SU-DHL-6 (cell line): ENCODE measurements around the gene ABHD5.

ENCODE experiments used
- H2AFZ ChIP-seq: fragments of 200-600 bp; sonication (generic); 2 replicates; pipeline ENCODE4 v1.6.1; 2014; ENCODE audit warnings: low read depth, mild to moderate bottlenecking, moderate library complexity, mixed read lengths, antibody characterized with exemption, low read length; ENCODE audit not compliant: severe bottlenecking
- H3F3A ChIP-seq: fragments of 200-600 bp; shearing (Covaris generic); 2 replicates; pipeline ENCODE4 v1.6.0; 2016; ENCODE audit warnings: antibody characterized with exemption, mild to moderate bottlenecking; ENCODE audit not compliant: insufficient read depth
- H3K27ac ChIP-seq: fragments of 200-600 bp; sonication (generic); 2 replicates; pipeline ENCODE4 v1.5.1; 2016; ENCODE audit warnings: low read depth, mild to moderate bottlenecking, low read length, moderate library complexity, mixed read lengths
- H3K27me3 ChIP-seq: fragments of 200-600 bp; sonication (generic), shearing (Covaris generic); 2 replicates; pipeline ENCODE4 v1.6.0; 2014; ENCODE audit warnings: mild to moderate bottlenecking, low read length
- H3K36me3 ChIP-seq: fragments of 200-600 bp; sonication (generic); 2 replicates; pipeline ENCODE4 v1.6.1; 2014; ENCODE audit warnings: mild to moderate bottlenecking, low read length, mixed read lengths
- H3K4me2 ChIP-seq: fragments of 300-600, 200-600 bp; shearing (Covaris generic), sonication (generic); 2 replicates; pipeline ENCODE4 v1.6.0; 2014; ENCODE audit warnings: low read length, low read depth, mild to moderate bottlenecking; ENCODE audit not compliant: poor library complexity, severe bottlenecking
- H3K4me3 ChIP-seq: fragments of 200-600 bp; sonication (generic); 2 replicates; pipeline ENCODE4 v1.5.1; 2014; ENCODE audit warnings: antibody characterized with exemption, low read length, mild to moderate bottlenecking, mixed read lengths; ENCODE audit not compliant: insufficient read depth, poor library complexity, severe bottlenecking
- H3K79me2 ChIP-seq: fragments of 200-600 bp; sonication (generic); 2 replicates; pipeline ENCODE4 v1.6.1; 2014; ENCODE audit warnings: mild to moderate bottlenecking, low read length, moderate library complexity; ENCODE audit not compliant: insufficient read depth
- H3K9ac ChIP-seq: fragments of 200-600 bp; sonication (generic); 2 replicates; pipeline ENCODE4 v1.7.0; 2014; ENCODE audit warnings: mild to moderate bottlenecking, low read length
- H3K9me2 ChIP-seq: fragments of 200-600 bp; sonication (generic); replicated peaks from 2 replicates; pipeline ENCODE4 v1.6.1; 2014; ENCODE audit warnings: low read length; ENCODE audit not compliant: insufficient read depth
- H3K9me3 ChIP-seq: fragments of 200-600 bp; sonication (generic); 2 replicates; pipeline ENCODE4 v1.6.1; 2014; ENCODE audit warnings: low read length, mixed read lengths; ENCODE audit not compliant: insufficient read depth
- H4K20me1 ChIP-seq: fragments of 200-600 bp; sonication (generic); 2 replicates; pipeline ENCODE4 v1.6.1; 2014; ENCODE audit warnings: low read depth, mild to moderate bottlenecking, antibody characterized with exemption, low read length, moderate library complexity, mixed read lengths
- CTCF ChIP-seq: fragments of 200-600 bp; sonication (generic); IDR thresholded peaks from one replicate; pipeline ENCODE4 v1.5.1; 2017; ENCODE audit warnings: antibody characterized with exemption, mild to moderate bottlenecking, low read length, moderate library complexity; ENCODE audit not compliant: insufficient read depth, poor library complexity, severe bottlenecking
- EZH2phosphoT487 ChIP-seq: fragments of 200-600 bp; sonication (generic), shearing (Covaris generic); conservative IDR thresholded peaks from 2 replicates; pipeline ENCODE4 v1.6.1; 2018; ENCODE audit warnings: mild to moderate bottlenecking, antibody characterized with exemption, low read length, moderate library complexity, mixed read lengths

Gene ABHD5

GRCh38 chr3:43769097-43769884 is 78.6 kb downstream of the ABHD5 start:
- Histone ChIP-seq H3F3A (no peaks in the 10 kb centered on the region), H3K36me3 (no peaks in the 10 kb centered on the region), H4K20me1 (no peaks in the 10 kb centered on the region), H3K79me2 (no peaks in the 10 kb centered on the region), H3K9ac (no peak overlapping the region), H3K27me3 (no peaks in the 10 kb centered on the region), H3K27ac (no peak overlapping the region), H3K9me3 (no peaks in the 10 kb centered on the region), H3K4me3 (no peak overlapping the region), H2AFZ (no peak overlapping the region), H3K9me2 (no peaks in the 10 kb centered on the region), H3K4me2 (no peak overlapping the region)
- peak; percentile 79 for TF ChIP-seq CTCF
- TF ChIP-seq EZH2phosphoT487, result no peak

- no peak for TF ChIP-seq CTCF
- TF ChIP-seq EZH2phosphoT487, result no peak
- no peaks in the 10 kb centered on the region for H3F3A ChIP-seq
- H3K36me3 ChIP-seq, result no peaks in the 10 kb centered on the region
- no peak overlapping the region for H3K9ac ChIP-seq
- no peak overlapping the region for H3K27ac ChIP-seq
- H3K9me3 ChIP-seq, result no peaks in the 10 kb centered on the region
- H3K4me2 ChIP-seq, result no peak overlapping the region
- no peak overlapping the region for H2AFZ ChIP-seq
- H4K20me1 ChIP-seq, result no peaks in the 10 kb centered on the region
- no peaks in the 10 kb centered on the region for H3K79me2 ChIP-seq
- H3K4me3 ChIP-seq, result no peak overlapping the region
- H3K9me2 ChIP-seq, result no peaks in the 10 kb centered on the region
- H3K27me3 ChIP-seq, result no peaks in the 10 kb centered on the region
Observed at GRCh38 chr3:43769885-43770425, 79.2 kb downstream of the ABHD5 start.

GRCh38 chr3:43770426-43771103 is 79.8 kb downstream of the ABHD5 start:
- Histone ChIP-seq H2AFZ (no peak overlapping the region), H3K4me2 (no peak overlapping the region)

More at GRCh38 chr3:43770426-43771103, 79.8 kb downstream of the ABHD5 start:
- H3K9ac ChIP-seq, result no peak overlapping the region
- no peaks in the 10 kb centered on the region for H3K79me2 ChIP-seq
- H3K27me3 ChIP-seq, result no peaks in the 10 kb centered on the region
- no peaks in the 10 kb centered on the region for H3K9me3 ChIP-seq
- H3K4me3 ChIP-seq, result no peak overlapping the region
- H3F3A ChIP-seq, result no peaks in the 10 kb centered on the region
- no peaks in the 10 kb centered on the region for H4K20me1 ChIP-seq
- no peaks in the 10 kb centered on the region for H3K36me3 ChIP-seq
- TF ChIP-seq EZH2phosphoT487, result no peak
- no peak for TF ChIP-seq CTCF
- H3K27ac ChIP-seq, result no peak overlapping the region
- no peaks in the 10 kb centered on the region for H3K9me2 ChIP-seq
